Urothelium cell line (cell line): ENCODE data around the gene HIVEP3.
"Not testable (repeated sequence)": the region's sequence is repeated elsewhere in the genome, so short reads cannot be mapped to it uniquely, and the experiment has no call there.

Experiments
- DNase-seq: peaks from one replicate; pipeline ENCODE4 v3.0.0; 2011; ENCODE audit warnings: low spot score, mixed read lengths
- FAIRE-seq: peaks from 2 replicates; lab custom pipeline; 2011; peaks lifted over from hg19 to GRCh38; lab: Jason Lieb, UNC

The HIVEP3 gene

DNA sequence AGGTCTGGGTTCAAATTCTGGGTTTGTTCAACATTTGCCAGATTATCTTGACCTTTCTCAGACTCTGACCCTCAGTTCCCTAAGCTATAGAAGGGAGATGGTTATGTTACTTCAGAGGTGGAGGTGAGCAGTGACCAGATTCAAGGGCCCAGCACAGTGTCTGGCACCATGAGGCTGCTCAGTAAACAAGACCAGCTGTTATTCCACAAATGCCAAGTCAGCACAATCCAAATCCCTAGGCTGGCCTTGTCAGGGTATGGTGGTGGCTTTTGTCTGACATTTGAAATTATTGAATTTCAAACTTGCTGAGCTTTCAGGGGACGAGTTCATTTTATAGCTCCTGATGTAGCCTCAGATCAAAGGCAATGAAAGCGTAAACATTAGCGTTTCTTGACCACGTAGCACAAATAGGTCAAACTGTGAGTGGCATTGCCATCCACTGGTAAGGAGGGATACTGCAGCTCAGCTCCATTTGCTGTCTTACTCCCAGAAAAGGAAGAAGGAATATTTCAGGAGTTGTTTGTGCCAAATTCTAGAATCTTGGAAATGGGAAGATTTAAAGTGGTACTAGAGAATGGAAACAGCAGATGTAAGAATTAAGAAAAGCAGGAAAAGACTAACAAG lies 339.9 kb downstream of the HIVEP3 start:
- DNase-seq, result peak; percentile 61
- peak; percentile 58 for FAIRE-seq

DNA sequence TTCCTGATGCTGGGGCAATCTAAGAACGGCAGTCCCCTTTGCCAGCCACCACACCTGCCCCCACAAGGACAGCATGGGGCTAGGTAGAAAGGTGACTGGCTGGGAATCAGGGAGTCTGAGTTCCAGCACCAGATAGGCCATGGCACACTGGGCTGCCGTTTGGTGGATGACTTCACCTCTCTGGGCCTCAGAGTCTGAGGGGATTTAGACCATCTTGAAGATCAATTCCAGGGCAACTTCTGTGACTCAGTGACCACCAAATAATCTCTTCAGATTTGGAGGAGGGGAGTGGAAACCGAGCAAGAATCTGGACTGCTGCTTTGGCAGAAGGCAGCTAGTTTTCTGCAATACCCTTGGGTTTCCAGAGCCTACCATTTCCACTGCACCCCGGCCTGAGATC lies 342.1 kb downstream of the HIVEP3 start:
- no peak for DNase-seq

DNA sequence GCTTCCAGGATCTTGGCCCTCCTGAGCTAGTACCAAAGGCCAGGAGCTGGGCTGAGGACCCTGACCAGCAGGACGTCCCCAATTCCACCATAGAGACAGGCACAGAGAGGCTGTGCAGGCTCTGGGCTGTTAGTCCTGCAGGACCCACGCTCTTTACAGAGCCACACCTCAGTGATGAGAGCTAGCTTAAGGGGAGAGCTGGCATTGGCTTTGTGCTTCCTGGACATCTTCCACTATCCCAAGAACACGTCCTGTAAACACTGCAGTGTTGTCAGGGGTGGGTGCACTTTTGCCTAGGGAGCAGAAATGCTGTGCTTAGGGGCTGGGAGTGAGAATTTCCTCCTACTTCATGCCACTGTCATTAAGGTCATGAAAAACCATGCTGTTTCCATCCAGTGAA lies 342.5 kb downstream of the HIVEP3 start:
- FAIRE-seq, result no peak

More for the DNA sequence above, 342.1 kb downstream of the HIVEP3 start:
- FAIRE-seq, result no peak

DNA sequence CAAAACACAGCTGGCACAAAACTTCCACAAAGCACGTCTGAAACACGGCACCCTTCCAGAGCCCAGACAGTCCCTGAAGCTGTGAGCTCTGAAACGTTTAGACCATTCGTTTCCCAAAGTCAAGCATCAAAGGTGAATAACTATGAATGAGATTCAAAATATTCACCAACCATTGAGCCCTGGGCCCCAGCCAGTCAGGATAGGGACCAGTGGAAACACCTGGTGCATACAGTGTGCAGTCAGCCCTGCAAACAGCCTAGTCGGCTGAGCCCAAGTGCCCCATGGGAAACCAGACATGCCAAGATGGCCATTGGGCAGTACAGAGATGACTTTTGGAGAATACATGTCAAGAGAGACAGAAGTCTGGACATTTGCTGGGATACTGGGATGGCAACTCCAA lies 343.9 kb downstream of the HIVEP3 start:
- no peak for DNase-seq
- FAIRE-seq, result no peak

More for the DNA sequence above, 342.5 kb downstream of the HIVEP3 start:
- DNase-seq, result no peak

DNA sequence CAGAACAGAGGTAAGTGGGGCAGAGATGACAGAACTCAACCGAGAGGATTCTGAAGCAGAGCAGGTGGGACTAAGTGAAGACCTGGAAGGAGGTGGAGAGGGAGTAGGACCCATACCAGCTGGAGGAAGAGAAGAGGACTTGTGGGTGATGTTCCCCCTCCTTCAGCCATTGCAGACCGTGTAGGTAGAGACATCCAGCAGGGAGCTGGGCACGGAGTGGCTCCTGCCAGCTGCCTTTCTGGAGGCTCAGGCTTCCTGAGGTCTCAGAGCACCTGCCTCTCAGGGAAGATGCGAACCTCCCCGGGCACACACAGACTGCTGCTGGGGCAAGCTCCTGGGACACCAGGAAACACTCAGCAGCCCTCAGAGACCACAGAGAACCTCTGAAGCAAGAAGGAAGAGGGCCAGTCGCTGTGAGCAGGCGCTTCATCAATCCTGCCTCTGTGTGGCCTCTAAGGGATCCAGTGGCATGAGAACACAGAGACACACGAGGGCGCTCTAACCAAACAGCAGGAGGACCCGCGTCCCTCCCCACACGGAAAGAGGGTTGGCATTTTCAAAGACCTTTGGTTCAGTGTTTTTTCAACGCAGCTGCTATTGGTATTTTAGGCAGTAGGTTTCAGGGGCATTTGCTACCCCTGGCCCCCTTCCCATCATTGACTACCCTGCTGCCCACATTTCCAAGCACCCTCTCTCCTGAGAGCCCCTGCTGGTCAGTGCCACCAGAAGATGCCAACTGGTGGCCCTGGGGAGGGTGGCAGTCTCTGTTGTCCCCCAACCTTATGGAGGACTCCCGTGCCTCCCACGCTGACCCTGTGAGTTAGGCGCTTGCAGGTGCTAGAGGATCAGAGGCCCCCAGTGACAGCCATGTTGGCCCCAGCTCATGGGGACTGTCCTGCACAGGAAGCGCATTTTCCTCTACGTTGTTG lies 344.7 kb downstream of the HIVEP3 start:
- DNase-seq, result peak; percentile 91
- FAIRE-seq, result peak; percentile 65

DNA sequence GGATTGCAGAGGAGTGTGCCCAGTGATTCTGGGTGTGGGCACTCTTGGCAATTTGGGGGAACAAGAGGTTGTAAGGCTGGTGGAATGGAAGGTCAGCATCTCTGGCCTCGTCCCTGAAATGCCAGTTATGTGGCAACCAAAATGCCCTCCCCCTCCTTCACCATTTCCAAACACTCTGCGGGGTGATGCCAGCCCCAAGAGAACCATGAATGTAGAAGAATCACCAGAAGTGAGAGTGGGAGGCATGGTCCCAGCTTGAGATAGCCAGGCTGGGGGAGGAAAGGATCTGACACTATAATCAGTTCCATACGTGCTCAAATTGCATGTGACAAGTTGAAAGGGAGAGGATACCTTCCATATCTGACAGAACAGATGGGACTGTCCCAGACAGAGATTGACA lies 345.5 kb downstream of the HIVEP3 start:
- DNase-seq, result no peak
- no peak for FAIRE-seq

DNA sequence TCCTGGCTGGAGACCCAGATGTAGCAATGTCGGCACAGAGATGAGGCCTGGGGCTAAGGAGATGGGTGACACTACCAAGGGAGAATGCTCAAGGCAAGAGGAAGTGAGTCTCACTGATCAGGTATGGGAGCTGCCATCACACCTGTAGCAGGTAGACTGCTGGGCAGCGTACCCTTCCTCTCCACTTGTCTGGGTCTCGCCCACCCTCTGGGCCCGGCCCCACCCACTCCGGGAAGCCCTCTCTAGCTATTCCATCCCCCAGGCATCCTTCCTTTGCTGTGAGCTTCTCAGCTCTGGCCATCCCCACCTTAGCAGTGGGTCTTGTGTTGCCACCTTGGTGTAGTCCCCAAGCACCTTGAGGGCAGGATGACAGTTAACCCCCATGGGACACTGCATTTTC lies 346.5 kb downstream of the HIVEP3 start:
- FAIRE-seq (no peak), DNase-seq (no peak)

DNA sequence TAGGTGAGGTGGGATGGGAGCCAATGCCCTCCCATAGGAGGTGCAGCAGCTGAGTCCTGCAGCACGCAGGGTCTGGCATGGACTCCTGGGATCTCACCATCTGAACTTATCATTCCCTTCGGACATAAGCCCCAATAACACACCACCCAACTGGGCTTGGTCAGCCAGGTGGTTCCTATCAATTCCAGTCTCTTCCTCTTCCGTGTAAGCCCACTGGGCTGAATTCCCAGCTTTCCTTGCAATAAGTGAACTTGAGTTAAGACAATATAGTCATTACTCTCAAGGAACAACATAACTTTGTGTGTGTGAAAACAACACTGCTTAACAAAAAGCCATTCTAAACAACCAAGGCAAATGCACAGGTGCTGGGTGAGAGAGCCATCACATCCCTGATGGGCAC lies 347.7 kb downstream of the HIVEP3 start:
- DNase-seq (no peak), FAIRE-seq (peak; percentile 58)

DNA sequence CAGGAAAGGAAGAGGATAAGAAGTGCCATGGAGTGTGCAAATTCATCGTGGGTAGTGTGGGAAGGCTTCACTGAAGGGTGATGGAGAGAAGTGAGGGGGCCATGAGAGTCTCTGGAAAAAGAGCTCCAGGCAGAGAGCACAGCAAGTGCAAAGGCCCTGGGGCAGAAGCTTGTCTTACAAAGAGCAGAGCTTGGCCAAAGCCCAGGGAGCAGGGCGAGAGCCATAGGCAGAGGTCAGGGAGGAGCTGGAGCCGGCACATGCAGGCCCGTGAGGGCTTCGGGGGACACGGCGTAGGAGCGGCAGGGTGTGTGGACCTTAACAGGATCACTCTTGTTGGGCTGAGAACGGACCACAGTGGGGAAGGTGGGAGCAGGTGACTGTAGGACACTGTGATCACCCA lies 350.5 kb downstream of the HIVEP3 start:
- no peak for FAIRE-seq
- no peak for DNase-seq

DNA sequence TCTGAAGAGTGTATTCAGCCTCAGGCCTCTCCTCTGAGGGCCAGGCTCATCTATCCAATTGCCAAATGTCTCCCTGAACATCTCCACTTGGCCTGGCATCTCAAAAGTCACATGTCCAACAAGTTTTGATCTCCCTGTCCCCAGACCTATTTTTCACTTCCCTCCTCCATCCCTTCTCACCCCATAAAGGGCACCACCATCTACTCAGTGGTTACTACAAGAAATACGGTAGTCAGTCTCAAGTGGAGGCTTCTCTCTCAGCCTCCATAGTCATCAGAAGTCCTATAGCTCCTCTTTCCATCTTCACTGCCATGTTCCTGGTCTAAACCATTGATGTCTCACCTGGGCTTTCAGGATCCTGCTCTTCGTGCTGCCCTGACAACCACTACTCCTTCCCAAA lies 351.8 kb downstream of the HIVEP3 start:
- FAIRE-seq (no peak), DNase-seq (no peak)

DNA sequence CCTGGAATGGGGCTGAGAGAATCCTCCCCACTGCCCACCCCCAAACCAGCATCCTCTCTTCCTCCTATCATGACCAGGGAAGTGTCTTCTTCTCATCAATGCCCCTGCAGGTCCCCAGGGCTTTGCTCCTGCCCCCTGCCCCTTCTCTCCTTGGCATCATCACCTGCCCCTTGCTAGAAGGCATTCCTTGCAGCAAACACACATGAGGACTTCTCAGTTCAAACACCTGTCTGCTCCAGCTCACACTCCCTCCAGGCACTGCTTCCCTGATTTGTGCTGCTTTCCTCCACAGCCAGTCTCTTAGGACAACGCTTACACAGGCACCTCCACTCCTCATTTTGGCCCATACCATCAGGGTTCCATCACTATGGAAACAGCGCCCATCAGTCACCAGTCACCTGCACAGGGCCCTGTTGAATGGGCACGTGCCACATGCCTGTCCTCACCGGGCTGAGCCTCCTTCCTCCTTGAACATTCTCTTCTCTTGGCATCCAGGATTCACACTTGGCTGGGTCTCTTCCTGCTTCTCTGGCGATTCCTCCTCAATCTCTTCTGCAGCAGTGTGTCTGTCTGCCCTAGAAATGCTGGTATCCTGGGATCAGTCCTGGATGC lies 352.3 kb downstream of the HIVEP3 start:
- FAIRE-seq, result no peak
- DNase-seq, result no peak

DNA sequence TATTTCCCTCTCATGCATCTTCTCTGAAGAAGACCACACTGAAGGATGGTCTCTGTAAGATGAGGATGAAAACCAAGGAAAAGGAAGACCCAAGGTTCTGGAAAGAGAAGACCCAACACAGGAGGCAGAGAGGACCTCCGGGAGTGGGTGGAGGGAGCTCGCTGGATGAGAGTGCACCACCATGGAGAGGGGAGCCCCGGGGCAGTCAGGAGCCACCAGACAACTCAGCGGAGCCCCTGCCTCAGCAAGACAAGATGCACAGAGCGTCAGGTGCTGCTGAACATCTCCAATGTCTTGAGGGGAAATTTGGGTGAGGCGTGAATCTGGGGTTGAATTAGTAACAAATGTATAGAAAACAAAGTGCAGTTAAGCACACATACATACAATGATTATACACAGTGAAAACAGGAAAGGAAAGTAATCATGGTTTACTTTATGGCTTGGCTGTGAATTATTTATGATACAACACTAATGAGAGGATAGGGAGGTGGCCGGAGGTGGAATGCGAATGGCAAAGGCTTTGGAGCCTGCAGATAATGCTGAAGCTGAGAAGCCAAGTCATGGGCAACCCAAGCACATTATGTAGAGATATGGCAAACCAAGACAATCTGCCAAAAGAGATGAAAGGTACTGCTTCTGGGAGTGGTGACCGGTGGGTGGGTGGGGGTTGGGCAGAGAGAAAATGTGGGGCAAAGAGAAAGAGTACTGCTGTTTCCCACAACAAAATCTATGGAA lies 353.8 kb downstream of the HIVEP3 start:
- DNase-seq, result no peak
- no peak for FAIRE-seq

DNA sequence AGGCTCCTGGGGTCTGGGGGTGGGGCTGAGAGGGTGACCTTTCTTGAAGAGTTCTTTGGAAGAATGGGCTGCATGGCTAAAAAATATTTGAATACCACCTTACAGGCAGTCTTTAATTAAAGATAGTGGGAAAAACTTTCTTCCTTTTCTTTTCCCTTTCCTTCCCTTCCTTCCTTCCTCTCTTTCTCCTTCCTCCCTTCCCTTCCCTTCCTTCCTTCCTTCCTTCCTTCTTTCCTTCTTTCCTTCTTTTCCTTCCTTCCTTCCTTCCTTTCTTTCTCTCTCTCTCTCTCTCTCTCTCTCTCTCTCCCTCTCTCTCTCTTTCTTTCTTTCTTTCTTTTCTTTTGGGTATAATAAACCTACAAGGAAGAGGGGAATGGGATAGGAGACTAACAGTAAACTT lies 356.4 kb downstream of the HIVEP3 start:
- DNase-seq (no peak), FAIRE-seq (no peak)

DNA sequence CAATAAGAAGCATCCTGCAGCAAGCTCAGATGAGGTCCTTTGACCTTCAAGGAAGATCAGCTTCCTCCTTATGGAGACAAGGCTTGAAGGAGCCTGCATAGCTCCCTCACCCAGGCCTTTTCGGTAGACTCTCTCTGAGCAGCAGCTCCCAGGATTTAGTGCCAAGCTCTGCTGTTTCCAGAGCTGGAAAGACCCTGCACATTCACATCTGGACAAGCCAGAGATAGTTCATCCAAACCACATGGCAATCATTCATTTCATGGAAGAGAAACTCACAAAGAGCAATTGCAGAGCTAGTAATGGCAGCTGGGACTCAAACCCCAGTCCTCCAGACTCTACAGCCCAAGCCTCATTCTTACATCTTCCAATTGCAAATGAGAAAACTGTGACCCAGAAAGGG lies 357.8 kb downstream of the HIVEP3 start:
- FAIRE-seq (no peak), DNase-seq (no peak)

DNA sequence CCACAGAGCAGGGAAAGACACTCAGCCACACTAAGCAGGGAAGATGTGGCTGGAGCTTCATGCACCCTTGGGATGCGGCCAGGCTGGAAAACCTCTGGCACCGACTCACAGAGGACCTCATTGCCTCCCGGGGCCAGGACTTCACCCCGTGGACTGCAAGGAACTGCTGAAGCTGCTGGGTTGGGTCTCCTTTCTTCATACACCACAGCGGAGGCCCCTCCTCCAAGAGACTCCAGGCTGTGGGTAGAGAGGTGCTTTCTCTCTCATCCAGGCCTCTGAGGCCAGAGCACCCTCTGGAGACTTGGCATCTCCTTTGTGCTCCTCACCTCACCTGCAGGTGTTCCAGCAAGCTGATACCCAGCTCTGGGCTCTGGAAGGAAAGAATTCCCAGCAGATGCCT lies 358.2 kb downstream of the HIVEP3 start:
- DNase-seq (no peak), FAIRE-seq (no peak)

DNA sequence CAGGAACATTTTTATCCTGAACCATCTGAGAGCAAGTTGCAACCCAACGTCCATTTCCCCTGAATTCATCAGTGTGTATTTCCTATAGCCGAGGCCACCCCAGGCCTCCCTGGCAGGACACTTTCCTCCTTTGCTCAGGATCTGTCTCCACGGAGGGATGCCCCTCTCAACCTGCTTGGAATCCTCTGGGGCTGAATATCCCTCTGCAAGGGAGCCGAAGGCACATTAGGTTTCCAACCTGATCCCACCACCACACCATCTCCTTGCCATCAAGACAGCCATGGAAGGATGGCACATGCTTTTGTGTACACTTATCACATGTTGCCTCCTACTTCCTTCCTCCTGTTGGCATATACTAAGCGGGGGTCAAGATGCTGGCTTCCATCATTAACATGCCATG lies 359.4 kb downstream of the HIVEP3 start:
- DNase-seq, result no peak
- FAIRE-seq, result no peak

DNA sequence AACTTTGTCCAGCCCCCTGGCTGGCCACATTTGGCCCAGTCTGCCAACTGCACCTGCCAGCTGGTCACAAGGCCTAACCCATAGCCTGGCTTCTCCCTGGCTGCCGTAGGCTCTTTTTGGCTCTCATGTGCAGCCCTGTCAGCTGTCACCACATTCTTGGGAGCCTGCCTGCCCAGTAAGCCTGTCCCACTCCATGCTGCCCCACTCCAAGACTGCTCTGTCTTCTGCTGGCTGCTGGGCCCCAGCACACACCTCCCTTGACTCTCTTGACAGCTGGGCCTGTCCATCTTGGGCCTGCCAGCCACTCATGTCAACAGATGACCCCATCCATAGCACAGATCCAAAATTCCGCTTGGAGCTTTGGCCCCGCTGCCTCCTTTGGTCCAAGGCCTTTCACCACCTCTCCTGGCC lies 360.0 kb downstream of the HIVEP3 start:
- FAIRE-seq, result no peak
- DNase-seq, result no peak

DNA sequence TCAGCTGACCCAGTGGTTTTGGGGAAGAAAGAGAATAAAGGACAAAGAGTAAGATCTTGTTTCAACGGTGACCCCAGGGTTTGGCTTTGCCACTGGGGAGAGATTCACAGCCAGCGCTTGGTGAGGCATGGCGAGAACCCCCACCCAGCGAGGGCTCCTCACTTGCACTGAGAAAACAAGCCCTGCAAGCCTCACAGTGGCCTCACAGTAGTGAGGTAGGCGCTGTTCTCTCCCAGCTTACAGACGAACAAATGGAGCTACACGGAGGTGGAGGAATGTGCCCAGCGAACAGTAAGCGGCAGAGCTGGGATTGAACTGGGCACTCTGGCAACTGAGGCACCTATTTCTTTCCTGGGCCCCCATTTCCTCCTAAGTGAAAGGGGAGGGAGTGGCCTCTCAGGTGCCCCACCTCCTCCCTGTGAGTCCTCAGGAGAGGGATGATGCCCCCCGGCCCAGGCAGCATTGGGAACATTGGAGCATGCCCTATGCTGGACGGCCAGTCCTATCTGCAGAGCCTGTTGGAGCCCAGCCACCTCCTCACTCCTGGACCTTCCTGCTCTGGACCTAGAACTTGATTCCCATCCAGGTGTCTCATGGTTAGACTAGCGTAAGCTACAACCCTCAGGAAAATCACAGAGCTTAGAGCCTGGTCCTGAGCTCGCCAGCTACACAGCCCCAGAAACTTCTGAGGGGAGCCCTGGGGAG lies 360.8 kb downstream of the HIVEP3 start:
- FAIRE-seq, result no peak
- no peak for DNase-seq

DNA sequence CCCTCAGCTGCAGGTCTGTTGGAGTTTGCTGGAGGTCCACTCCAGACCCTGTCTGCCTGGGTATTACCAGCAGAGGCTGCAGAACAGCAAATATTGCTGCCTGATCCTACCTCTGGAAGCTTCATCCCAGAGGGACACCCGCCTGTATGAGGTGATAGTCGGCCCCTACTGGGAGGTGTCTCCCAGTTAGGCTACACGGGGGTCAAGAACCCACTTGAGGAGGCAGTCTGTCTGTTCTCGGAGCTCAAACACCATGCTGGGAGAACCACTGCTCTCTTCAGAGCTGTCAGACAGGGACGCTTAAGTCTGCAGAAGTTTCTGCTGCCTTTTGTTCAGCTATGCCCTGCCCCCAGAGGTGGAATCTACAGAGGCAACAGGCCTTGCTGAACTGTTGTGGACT lies 364.0 kb downstream of the HIVEP3 start:
- not testable (repeated sequence) for FAIRE-seq, DNase-seq

DNA sequence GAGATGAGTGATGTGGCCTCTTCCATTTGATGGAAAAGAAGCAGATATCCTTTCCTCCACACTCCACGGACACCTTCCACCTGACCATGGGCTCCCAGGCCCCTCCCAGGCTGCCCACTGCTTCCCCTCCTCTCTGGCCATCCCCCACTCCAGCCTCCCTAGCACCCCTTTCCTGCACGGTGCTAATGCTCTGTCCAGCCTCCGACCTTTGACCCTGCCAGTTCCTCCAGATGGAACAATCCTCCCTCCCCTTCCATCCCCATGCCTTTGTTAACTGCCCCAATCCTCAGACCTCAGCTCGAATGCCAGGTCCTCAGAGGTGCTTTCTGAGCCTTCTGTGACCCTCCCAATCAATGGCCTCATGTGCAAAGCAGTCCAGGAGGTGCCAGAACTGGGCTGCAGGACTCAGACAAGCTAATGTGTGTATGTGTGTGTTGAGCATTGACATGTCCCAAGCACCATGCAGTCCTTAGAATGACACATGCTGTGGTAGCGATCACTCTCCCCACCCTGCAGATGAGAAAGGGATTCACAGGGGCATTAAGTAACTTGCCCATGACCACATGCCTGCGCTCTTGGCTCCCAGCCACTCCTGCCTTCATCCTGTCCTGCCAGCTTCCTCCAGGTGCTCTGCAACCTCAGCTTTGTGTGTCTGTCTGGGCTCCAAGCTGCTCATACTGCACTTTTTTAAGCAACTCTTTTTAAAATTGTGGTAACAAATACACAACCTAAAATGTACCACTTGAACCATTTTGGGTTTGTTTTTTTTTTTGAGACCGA lies 370.8 kb downstream of the HIVEP3 start:
- FAIRE-seq (peak; percentile 20), DNase-seq (no peak)
